KMS-11 (cell line): ENCODE data around the gene RPL13A.

Experiments
- H2AFZ ChIP-seq: fragments of 200-600 bp; sonication (generic); 2 replicates; pipeline ENCODE4 v1.6.1; 2016; ENCODE audit warnings: antibody characterized with exemption, mixed run types, low read depth
- H3K27ac ChIP-seq: fragments of 200-600 bp; sonication (generic); 2 replicates; pipeline ENCODE4 v1.6.1; 2016; ENCODE audit warnings: mild to moderate bottlenecking, mixed run types
- H3K27me3 ChIP-seq: fragments of 200-600 bp; sonication (generic); 2 replicates; pipeline ENCODE4 v1.6.1; 2017; ENCODE audit warnings: mild to moderate bottlenecking, low read depth, mixed run types, moderate library complexity; ENCODE audit not compliant: insufficient read depth
- H3K36me3 ChIP-seq: fragments of 200-600 bp; sonication (generic); 2 replicates; pipeline ENCODE4 v1.6.1; 2017; ENCODE audit warnings: mild to moderate bottlenecking, mixed run types; ENCODE audit not compliant: insufficient read depth
- H3K4me1 ChIP-seq: fragments of 200-600 bp; sonication (generic); 2 replicates; pipeline ENCODE4 v1.6.1; 2016; ENCODE audit warnings: mild to moderate bottlenecking, low read depth, mixed run types; ENCODE audit not compliant: poor library complexity, severe bottlenecking
- H3K4me2 ChIP-seq: fragments of 200-600 bp; sonication (generic); 2 replicates; pipeline ENCODE4 v1.7.0; 2016; ENCODE audit warnings: mild to moderate bottlenecking, mixed run types
- H3K4me3 ChIP-seq: fragments of 200-600 bp; sonication (generic); IDR thresholded peaks from 2 replicates; pipeline ENCODE4 v1.6.1; 2017; ENCODE audit warnings: low read depth, low read length, mixed read lengths; ENCODE audit not compliant: insufficient read depth
- H3K79me2 ChIP-seq: fragments of 200-600 bp; sonication (generic); 2 replicates; pipeline ENCODE4 v1.6.1; 2016; ENCODE audit warnings: low read depth, mixed run types; ENCODE audit not compliant: insufficient read depth
- H3K9ac ChIP-seq: fragments of 200-600 bp; sonication (generic); 2 replicates; pipeline ENCODE4 v1.6.1; 2016; ENCODE audit warnings: mild to moderate bottlenecking, mixed run types
- H4K20me1 ChIP-seq: fragments of 200-600 bp; sonication (generic); 2 replicates; pipeline ENCODE4 v1.6.1; 2016; ENCODE audit warnings: mild to moderate bottlenecking, mixed run types; ENCODE audit not compliant: insufficient read depth
- TF ChIP-seq, protein P1 (sequence below): fragments of 200-600 bp; sonication (generic); conservative IDR thresholded peaks from 2 replicates; pipeline ENCODE4 v1.6.1; 2017; ENCODE audit warnings: low read depth, mild to moderate bottlenecking, antibody characterized with exemption, low read length, moderate library complexity, mixed read lengths

Gene RPL13A

DNA sequence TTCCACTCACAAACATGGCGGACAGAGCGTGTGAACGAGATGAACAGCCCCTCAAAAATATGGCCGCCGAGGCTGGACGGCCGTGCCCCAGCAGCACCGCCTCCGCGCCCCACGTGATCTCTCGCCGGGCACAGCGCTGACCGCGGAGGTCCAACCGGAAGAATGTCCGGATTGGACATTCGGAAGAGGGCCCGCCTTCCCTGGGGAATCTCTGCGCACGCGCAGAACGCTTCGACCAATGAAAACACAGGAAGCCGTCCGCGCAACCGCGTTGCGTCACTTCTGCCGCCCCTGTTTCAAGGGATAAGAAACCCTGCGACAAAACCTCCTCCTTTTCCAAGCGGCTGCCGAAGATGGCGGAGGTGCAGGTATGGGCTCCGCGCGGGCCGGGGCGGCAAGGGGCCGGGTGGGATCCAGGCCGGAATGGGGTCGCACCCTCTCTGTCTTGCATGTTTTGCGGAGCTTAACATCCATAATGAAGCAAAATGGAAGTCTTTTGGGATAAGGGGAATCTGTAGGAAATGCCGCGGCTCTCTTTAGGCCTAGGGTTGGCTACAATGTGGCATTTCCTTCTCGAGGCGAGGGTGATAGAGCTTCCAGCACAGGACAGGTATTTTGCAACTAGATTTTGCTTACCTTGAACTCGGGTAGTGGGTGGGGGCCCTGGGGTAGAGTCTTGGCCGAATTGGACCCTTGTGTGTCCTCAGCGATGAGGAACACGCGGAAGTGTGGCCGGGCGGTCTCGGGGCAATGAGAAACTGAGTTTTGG lies at the start of gene RPL13A:
Gene RPL13A (plus strand): TSS at position 332 of the 769 bp plus-strand sequence. CDS start 22 bp downstream, at position 354.
- Histone ChIP-seq H3K4me2 (peak within 1 kb of the TSS; percentile 96), H3K79me2 (peaks cover 37% of the 10 kb centered on the region), H3K27ac (peak within 1 kb of the TSS; percentile 94), H3K27me3 (no peaks in the 10 kb centered on the region), H2AFZ (peak within 1 kb of the TSS; percentile 89; the same call in 1 of the 2 replicates), H3K9ac (peak within 1 kb of the TSS; percentile 99), H3K4me3 (peak within 1 kb of the TSS; percentile 8), H3K36me3 (peaks cover 35% of the 10 kb centered on the region; the same call in 1 of the 2 replicates), H3K4me1 (peaks cover 12% of the 10 kb centered on the region), H4K20me1 (peaks cover 14% of the 10 kb centered on the region)
- TF ChIP-seq, protein P1, sequence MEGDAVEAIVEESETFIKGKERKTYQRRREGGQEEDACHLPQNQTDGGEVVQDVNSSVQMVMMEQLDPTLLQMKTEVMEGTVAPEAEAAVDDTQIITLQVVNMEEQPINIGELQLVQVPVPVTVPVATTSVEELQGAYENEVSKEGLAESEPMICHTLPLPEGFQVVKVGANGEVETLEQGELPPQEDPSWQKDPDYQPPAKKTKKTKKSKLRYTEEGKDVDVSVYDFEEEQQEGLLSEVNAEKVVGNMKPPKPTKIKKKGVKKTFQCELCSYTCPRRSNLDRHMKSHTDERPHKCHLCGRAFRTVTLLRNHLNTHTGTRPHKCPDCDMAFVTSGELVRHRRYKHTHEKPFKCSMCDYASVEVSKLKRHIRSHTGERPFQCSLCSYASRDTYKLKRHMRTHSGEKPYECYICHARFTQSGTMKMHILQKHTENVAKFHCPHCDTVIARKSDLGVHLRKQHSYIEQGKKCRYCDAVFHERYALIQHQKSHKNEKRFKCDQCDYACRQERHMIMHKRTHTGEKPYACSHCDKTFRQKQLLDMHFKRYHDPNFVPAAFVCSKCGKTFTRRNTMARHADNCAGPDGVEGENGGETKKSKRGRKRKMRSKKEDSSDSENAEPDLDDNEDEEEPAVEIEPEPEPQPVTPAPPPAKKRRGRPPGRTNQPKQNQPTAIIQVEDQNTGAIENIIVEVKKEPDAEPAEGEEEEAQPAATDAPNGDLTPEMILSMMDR: 0 out of 2 replicates have a peak, but pooled peaks have one; percentile 9

DNA sequence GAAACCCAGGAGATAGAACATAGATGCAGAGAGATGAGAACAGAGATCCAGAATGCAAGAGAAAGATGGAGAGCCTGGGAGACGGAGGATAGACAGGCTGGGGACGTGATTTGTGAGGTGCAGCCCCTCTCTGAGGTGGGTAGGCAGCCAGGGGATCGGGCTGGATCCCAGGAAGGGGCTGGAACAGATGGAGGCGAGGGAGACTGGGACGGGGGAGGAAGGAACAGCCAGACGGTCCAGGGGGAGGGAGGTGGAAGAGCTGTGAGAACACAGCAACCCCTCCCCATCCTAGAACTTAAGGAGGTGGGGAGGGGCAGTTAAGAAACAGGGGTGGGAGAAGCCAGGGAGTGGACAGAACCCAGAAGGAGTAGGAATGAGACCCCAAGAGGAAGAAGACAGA lies 49.1 kb upstream of the RPL13A start:
- TF ChIP-seq, protein P1: no peak
- Histone ChIP-seq H3K79me2 (no peaks in the 10 kb centered on the region), H3K36me3 (no peaks in the 10 kb centered on the region), H3K27ac (no peak overlapping the region), H3K9ac (no peak overlapping the region), H2AFZ (no peak overlapping the region), H3K4me2 (no peak overlapping the region), H4K20me1 (no peaks in the 10 kb centered on the region), H3K27me3 (peaks cover 91% of the 10 kb centered on the region), H3K4me3 (no peak overlapping the region), H3K4me1 (peaks cover 10% of the 10 kb centered on the region)

DNA sequence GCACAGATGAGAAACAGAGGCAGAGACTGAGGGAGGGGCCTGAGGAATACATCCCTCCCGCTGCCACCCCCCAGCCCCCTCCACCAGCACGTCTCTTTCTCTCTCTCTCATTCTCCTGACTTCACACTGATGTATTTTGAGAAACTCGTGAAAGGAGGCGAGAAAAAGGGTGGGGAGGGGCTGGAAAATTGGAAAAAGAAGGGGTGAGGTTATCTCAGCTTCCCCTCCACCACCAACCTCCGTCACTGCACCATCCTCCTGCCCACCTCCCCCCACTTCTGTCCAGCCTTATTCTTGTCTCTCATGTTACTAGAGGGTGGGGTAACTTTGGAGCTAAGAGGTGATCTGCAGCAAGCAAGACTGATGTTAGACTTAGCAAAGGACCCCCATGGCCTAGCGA lies 47.6 kb upstream of the RPL13A start:
- H3K36me3 ChIP-seq: no peaks in the 10 kb centered on the region
- peaks cover 77% of the 10 kb centered on the region for H3K27me3 ChIP-seq
- no peaks in the 10 kb centered on the region for H4K20me1 ChIP-seq
- no peak overlapping the region for H3K9ac ChIP-seq
- no peak overlapping the region for H3K27ac ChIP-seq
- H3K79me2 ChIP-seq: no peaks in the 10 kb centered on the region
- H3K4me1 ChIP-seq: peaks cover 16% of the 10 kb centered on the region
- H2AFZ ChIP-seq: no peak overlapping the region
- H3K4me3 ChIP-seq: no peak overlapping the region
- TF ChIP-seq, protein P1: no peak
- no peak overlapping the region for H3K4me2 ChIP-seq

DNA sequence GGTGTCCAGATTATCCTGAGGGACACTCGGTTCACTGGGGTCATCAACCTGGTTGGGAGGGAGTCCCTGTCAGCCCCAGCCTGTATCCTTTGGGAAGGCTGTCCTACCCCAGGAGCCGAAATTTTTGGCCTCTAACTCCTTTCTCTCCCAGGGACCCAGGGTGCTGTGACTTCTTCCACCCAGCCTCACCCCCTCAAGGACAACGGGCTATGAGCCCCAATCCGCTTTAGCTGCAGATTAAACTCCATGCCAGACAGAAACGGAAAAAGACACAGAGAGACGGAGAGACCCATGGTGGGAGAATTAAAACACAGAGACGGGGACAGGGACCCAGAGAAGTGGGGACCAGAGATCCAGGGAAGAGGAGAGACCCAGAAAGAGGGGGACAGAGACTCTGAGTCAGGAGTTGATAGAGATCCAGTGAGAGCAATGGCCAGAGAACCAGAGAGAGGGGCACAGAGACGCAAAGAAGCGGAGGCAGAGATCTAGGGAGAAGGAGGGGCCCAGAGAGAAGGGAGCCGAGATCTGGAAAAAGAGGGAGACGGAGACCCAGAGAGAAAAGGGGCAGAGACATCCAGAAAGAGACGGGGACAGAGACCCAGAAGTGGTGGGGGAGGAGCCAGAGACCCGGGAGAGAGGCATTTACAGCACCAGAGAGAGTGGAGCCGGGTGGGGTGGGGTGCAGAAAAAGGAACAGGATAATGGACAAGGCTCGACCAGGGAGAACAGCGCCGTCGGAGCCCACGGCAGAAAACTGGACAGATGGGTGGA lies 46.8 kb upstream of the RPL13A start:
- no peaks in the 10 kb centered on the region for H3K36me3 ChIP-seq
- H3K27me3 ChIP-seq: peaks cover 69% of the 10 kb centered on the region
- no peak overlapping the region for H2AFZ ChIP-seq
- H3K79me2 ChIP-seq: no peaks in the 10 kb centered on the region
- H3K4me3 ChIP-seq: no peak overlapping the region
- no peak overlapping the region for H3K9ac ChIP-seq
- H3K27ac ChIP-seq: no peak overlapping the region
- no peaks in the 10 kb centered on the region for H4K20me1 ChIP-seq
- H3K4me2 ChIP-seq: no peak overlapping the region; the same call in 1 of the 2 replicates
- TF ChIP-seq, protein P1: no peak
- H3K4me1 ChIP-seq: peaks cover 16% of the 10 kb centered on the region
